ENCODE results near the gene DEDD. TPM values are rescaled to one million over a fixed set of nuclear protein-coding genes. Genes with fewer than 3 reads are reported as not detected.
A peak's percentile ranks its signal among the peaks of the same experiment; 100 is the strongest.

DEDD gene
- total RNA-seq, 1 experiment from 2014 or later, result 40.4 TPM

DNA sequence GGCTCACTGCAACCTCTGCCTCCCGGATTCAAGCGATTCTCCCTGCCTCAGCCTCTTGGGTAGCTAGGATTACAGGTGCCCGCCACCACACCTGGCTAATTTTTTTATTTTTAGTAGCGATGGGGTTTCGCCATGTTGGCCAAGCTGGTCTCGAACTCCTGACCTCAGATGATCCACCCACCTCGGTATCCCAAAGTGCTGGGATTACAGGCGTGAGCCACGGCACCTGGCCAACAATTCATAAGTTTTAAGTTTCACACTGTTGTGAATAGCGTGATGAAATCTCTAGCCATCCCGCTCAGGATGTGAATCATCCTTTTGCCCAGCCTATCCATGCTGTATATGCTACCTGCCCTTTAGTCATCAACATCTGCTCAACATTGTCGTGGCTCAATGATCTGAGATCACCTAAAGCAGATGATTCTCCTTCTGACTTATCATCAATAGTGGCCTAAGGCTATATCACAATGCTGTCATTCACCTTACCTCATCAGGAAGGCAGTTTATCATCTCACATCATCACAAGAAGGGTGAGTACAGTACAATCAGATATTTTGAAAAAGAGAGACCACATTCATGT, 17.2 kb downstream of the DEDD start:
- Mint-ChIP-seq H3K27ac (ENCODE audit: unreplicated experiment) (peak overlapping the region; percentile 94), H3K4me3 (ENCODE audit: low read depth, unreplicated experiment) (peak overlapping the region; percentile 40), H3K36me3 (ENCODE audit: insufficient read depth, unreplicated experiment) (peaks cover 65% of the 10 kb centered on the region), H3K4me1 (ENCODE audit: low read depth, unreplicated experiment) (peaks cover 62% of the 10 kb centered on the region), H3K27me3 (ENCODE audit: unreplicated experiment) (no peaks in the 10 kb centered on the region), H3K9me3 (ENCODE audit: low read depth, unreplicated experiment) (no peaks in the 10 kb centered on the region)
- no peak for TF ChIP-seq CTCF (IDR thresholded peaks at IDR 0.05; ENCODE audit: unreplicated experiment)
- CTCF ChIA-PET, result no interaction called here
- intact Hi-C loops (cut with micrococcal nuclease; ENCODE audit: unreplicated experiment), result no loop called here
- BruUV-seq (replicated peaks), result no TSS peak
- peak; percentile 65 for DNase-seq

DNA sequence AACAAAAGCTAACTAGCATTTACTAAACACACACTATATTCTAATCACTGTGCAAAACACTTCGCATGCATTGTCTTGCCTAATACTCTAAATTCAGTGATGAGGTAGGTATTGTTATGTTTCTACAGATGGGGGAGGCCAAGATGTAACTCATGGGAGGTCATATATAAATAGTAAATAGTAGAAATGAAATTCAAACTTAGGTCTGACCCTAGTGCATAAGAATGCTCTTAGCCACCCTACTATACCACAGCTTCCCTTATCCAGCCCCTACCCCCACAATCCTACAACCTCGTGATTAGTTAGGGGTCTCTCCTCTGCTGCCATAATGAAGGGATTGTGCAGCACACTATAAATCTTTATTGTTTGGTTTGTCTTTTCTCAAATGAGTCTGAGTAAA, 17.9 kb downstream of the DEDD start:
- DNase-seq, result no peak
- Mint-ChIP-seq H3K4me3 (ENCODE audit: low read depth, unreplicated experiment) (peak overlapping the region; percentile 7), H3K4me1 (ENCODE audit: low read depth, unreplicated experiment) (peaks cover 55% of the 10 kb centered on the region), H3K27ac (ENCODE audit: unreplicated experiment) (peak overlapping the region; percentile 94), H3K36me3 (ENCODE audit: insufficient read depth, unreplicated experiment) (peaks cover 58% of the 10 kb centered on the region), H3K27me3 (ENCODE audit: unreplicated experiment) (no peaks in the 10 kb centered on the region), H3K9me3 (ENCODE audit: low read depth, unreplicated experiment) (no peaks in the 10 kb centered on the region)
- no TSS peak for BruUV-seq (replicated peaks)
- TF ChIP-seq CTCF (IDR thresholded peaks at IDR 0.05; ENCODE audit: unreplicated experiment), result no peak
- CTCF ChIA-PET, result no interaction called here
- intact Hi-C loops (cut with micrococcal nuclease; ENCODE audit: unreplicated experiment), result no loop called here

- Mint-ChIP-seq H3K36me3 (ENCODE audit: insufficient read depth, unreplicated experiment) (peaks cover 52% of the 10 kb centered on the region), H3K9me3 (ENCODE audit: low read depth, unreplicated experiment) (no peaks in the 10 kb centered on the region), H3K27ac (ENCODE audit: unreplicated experiment) (peak overlapping the region; percentile 94), H3K4me1 (ENCODE audit: low read depth, unreplicated experiment) (peaks cover 49% of the 10 kb centered on the region), H3K27me3 (ENCODE audit: unreplicated experiment) (no peaks in the 10 kb centered on the region), H3K4me3 (ENCODE audit: low read depth, unreplicated experiment) (peak overlapping the region; percentile 7)
- TF ChIP-seq CTCF (IDR thresholded peaks at IDR 0.05; ENCODE audit: unreplicated experiment), result no peak
- no peak for DNase-seq
- no TSS peak for BruUV-seq (replicated peaks)
- intact Hi-C loops (cut with micrococcal nuclease; ENCODE audit: unreplicated experiment), result no loop called here
- CTCF ChIA-PET, result no interaction called here
These were observed 18.6 kb downstream of the DEDD start for GRCh38 chr1:161113915-161114314.

DNA sequence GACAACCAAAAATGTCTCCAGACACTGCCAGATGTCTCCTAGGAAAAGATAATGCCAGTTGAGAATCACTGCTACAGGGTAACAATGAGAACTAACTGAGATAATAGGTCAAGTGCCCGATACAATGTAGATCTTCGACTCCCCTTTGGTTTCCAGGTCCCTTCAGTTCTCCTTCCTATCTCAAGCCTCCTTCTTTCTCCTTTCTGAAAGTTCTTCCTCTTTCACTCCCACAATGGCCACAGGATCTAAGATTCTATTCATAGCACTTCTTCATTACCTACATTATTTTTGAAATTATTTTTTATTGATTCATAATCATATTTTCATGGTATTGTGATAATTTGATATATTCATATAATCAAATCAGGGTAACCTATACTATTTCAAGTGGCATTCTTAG, 20.9 kb downstream of the DEDD start:
- no peak for TF ChIP-seq CTCF (IDR thresholded peaks at IDR 0.05; ENCODE audit: unreplicated experiment)
- Mint-ChIP-seq H3K9me3 (ENCODE audit: low read depth, unreplicated experiment) (no peaks in the 10 kb centered on the region), H3K4me1 (ENCODE audit: low read depth, unreplicated experiment) (peaks cover 46% of the 10 kb centered on the region), H3K36me3 (ENCODE audit: insufficient read depth, unreplicated experiment) (peaks cover 29% of the 10 kb centered on the region), H3K27me3 (ENCODE audit: unreplicated experiment) (no peaks in the 10 kb centered on the region), H3K4me3 (ENCODE audit: low read depth, unreplicated experiment) (no peak overlapping the region), H3K27ac (ENCODE audit: unreplicated experiment) (no peak overlapping the region)
- intact Hi-C loops (cut with micrococcal nuclease; ENCODE audit: unreplicated experiment), result no loop called here
- CTCF ChIA-PET, result no interaction called here
- BruUV-seq (replicated peaks), result no TSS peak
- DNase-seq, result no peak
